Stimulated activated CD8-positive, alpha-beta memory T cell treated with anti-CD3 and anti-CD28 coated beads, Interleukin-15, amount 100 ng/mL, for 48 hours (primary cell): ENCODE results near the gene CD300A.
A peak's percentile ranks its signal among the peaks of the same experiment; 100 is the strongest.
"Not testable (repeated sequence)": the region's sequence is repeated elsewhere in the genome, so short reads cannot be mapped to it uniquely, and the experiment has no call there.

Experiments
- DNase-seq, 2 donors: peaks; one replicate each; pipeline ENCODE4 v3.0.0-alpha.2; 2020; ENCODE audit warnings: low read depth in 2 of 2

Gene CD300A

DNA sequence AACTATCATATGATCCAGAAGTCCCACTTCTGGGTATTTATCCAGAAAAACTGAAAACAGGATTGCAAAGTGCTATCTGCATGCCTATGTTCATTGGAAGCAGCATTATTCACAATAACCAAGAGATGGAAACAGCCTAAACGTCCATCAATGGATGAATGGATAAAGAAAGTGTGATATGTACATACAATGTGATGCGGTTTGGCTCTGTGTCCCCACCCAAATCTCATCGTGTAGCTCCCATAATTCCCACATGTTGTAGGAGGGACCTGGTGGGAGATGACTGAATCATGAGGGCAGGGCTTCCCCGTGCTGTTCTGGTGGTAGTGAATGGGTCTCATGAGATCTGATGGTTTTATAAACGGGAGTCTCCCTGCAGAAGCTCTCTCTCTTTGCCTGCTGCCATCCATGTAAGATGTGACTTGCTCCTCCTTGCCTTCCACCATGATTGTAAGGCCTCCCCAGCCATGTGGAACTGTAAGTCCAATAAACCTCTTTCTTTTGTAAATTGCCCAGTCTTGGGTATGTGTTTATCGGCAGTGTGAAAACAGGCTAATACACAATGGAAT lies 52.1 kb downstream of the CD300A start:
- DNase-seq: not testable (repeated sequence)

DNA sequence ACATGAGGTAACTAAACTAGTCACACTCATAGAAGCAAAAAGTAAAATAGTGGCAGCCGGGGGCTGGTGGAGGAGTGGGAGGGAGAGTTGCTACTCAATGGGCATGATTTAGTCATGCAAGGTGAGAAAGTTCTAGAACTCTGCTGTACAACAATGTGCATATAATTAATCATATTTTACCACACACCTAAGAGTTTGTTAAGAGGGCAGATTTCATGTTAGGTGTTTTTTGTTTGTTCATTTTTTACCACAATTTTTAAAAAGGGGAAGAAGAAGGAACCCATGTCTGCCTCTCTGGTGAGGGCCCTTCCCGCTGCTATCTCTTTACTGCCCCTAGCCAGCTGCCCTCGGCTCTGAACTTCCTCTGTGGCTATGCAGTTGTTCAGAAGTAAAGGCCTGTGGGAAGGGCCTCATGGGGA lies 53.6 kb downstream of the CD300A start:
- peak in 1 of 2 donors; percentile 26 for DNase-seq

DNA sequence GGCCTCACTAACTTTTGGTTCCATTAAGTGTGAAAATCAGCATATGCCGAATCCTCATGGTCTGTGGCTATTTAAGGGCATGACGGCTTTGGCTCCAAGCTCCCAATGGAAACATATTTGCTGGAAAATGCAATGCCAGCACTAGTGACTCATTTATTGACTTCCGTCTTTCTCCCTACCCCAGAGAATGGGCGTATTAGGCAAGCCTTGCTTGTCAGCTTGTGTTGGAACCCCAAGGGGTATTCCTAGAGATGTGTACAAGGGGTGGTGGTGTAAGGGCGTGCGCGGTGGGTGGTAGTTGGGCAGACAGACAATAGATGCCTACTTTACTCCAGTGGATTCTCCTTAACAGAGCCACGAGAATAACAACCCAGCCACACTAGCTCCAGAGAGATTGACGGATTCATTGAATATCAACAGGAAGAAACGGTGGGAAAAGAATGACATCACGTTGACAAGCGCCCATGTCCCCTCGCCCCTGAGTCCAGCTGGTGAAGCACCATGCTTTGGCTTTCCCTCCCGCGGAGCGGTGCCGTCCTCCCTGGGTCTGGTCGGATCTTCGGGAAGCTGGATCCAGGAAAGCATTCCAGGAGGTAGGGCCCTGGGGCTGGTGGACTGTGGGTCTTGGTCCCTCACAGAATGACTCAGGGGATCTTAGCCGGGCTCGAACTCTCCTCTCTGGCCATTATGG lies 54.5 kb downstream of the CD300A start:
- no peak for DNase-seq

DNA sequence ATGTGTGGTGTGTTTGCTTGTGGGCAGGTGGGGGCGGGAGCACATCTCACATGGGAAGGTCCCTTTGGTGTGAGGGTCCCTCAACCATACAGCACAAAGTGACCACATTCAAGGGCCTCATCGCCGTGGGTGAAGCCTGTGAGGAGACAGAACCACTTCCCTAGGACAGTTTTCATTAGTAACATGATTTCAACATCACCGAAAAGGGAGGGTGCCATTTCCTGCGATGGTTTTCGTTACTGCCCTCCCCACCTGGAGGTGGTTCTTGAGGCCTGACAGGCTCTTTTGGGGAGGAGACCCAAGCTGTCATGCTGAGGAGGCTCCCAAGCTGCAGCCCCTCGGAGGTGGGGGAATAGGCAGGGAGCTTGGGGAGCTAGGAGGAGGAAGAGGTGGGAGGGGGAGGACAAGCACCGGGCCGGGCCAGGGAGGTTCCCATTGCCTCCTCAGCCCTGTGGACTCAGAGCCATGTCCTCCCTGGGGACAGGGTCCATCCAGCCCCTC lies 55.3 kb downstream of the CD300A start:
- DNase-seq: peak in 1 of 2 donors; percentile 19

DNA sequence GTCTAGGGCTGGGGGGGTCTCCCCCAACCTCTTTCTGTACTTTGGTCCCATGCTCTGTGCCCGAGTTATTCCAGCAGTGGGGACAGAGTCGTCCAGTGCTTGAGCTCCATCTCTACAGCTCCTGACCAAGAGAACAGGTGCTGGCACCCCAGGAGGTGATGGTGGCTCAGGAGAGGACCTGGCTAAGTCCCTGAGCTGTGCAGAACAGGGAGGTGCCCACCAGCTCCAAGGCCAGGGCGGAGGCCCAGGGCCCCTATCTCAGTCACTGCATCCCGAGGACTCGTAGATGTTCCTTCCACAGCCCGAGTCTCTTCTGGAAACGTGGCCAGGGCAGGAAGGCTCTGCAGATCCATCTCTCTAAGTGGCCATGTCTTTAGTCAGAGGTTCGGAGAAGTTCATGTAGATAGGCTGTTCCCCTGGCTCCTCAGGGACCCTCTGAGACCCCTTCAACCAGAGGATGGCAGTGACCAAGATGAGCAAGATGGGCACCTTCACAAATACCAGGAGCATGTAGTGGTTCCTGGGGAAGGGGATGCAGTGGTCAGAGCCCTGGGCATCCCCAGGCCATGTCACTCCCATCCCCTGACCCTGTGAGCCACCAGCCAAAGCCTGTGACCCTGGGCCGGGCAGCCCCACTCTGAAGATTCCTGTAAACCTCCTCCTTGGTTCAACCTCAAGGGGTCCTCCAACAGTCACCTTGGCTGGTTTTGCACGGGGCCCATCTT lies 56.1 kb downstream of the CD300A start:
- no peak for DNase-seq

DNA sequence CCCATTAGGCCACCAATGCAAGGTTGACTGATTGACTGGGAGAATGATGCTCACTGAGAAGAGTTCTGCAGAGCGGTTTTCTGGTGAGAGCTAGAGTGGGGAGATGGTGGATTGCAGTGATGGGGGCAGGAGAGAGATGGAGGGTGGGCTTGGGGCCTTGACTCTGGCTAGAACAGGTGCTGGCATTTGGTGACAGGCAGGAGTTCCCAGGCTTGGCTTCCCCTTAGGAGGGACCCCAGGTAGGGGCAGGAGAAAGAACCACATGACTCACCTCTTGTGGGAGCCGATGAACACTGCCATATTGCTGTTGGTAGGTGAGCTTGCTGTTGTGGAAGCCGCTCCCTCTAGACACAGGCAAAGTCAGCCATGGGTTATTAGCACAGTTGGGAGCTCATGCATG lies 56.9 kb downstream of the CD300A start:
- DNase-seq: no peak

DNA sequence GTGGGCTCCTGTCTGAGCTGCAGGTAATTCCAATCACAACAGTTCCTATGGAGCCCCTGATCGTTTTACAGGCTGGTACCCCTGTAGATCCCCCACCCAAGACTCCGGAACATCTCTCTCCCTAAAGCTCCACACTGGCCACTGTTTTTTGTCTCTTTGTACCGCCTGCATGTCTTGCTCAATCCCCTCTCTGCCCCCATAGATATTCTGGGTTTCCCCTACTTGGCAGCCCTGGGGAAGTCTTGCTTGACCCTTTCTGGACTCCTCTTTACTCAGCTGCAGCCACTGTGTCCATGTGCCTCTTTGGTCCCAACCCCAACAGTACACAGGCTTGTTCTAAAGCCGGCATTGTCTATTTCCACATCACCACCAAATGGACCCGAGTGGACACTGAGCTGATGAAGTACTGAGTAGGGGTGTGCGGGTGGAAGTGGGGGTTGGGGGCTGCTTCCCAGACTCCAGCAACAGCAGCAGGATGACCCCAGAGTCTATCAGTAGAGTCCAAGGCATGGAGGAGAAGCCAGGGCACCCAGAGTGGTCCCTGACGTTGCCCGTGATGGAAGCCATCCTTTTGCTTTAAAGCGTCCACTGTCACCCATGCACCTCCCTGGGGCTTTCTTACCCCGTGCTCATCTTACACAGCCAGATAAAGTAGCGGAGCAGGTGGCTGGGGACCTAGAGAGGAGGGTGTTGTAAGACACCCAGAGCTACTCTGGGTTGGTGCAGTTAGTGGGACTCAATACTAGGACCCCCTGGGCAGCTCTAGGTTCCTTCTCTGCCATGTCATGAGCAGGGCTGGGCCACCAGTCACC lies 58.4 kb downstream of the CD300A start:
- DNase-seq: no peak

DNA sequence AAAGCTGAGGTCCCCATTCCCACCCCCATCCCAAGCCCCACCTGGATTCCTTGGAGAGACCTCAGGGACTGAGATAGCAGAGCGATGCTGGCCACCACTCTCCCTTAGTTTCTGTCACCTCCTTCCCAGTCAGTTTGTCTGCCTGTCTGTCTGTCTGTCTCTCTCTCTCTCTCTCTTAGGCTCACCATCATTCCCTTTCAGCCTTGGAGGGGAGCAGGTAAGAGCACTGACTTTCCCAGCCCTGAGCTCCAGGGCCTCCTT lies 59.0 kb downstream of the CD300A start:
- no peak for DNase-seq

DNA sequence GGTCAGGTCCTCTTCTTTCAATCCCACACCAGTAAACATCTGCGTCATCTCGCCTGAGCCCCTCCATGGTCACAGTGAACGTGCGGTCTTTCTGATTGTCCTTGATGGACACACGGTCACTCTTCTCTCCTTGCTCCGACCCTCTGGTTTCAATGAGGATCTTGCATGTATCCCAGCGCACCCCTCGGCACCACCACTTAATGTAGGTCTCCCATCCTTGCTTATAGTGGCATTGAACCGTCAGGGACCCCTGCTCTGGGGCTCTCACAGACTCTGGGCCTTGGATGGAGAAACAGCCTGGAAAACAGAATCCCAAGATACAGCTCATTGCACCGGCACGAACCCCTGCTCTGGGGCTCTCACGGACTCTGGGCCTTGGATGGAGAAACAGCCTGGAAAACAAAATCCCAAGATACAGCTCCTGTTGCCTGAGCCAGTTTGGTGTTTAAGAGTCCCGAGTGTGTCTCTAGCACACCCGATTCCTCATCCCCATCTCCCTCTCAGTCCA lies 59.4 kb downstream of the CD300A start:
- no peak for DNase-seq

DNA sequence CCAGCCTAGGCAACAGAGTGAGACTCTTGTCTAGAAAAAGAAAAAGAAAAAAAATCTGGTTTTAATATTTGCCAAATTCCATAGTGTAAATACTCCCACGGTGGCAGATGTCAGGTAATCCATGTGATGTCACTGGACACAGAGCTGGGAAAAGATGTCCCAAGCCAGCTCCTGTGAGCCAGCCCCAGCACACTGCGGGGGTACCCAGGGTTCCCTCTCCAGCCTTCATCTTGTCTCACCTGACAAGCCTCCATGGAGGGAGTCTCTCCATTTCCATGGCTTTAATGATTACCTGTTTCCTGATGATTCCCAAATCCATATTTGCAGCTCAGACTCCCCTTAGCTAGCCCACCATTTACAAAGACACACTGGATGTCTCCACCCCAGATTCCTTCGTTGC lies 60.2 kb downstream of the CD300A start:
- no peak for DNase-seq

DNA sequence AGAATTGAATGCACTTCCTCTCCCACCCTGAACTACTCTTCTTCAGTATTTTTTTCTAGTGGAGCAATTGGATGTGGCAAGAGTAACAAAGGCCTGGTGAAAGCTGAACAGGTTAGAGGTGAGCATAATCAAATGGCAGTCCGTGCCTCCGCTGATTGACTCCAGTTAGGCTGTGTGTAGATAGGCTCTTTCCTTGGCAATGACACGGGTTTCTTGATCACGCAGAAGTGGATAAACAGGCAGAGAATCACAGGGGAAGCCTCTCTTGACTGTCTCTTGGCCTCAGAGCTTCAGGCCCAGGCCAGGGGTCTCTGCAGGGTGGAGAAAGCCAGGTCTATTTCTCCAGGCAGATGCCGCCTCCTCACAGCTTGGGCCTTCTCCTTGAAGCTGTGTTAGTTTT lies 60.6 kb downstream of the CD300A start:
- no peak for DNase-seq

DNA sequence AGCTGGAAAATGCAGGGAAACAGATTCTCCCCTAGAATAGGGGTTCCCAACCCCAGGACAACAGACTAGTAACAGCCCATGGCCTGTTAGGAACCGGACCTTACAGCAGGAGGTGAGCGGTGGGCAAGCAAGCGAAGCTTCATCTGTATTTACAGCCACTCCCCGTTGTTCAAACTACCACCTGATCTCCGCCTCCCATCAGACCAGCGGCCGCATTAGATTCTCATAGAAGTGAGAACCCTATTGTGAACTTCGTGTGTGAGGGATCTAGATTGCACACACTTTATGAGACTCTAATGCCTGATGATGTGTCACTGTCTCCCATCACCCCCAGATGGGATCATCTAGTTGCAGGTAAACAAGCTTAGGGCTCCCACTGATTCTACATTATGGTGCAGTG lies 61.3 kb downstream of the CD300A start:
- DNase-seq: no peak

DNA sequence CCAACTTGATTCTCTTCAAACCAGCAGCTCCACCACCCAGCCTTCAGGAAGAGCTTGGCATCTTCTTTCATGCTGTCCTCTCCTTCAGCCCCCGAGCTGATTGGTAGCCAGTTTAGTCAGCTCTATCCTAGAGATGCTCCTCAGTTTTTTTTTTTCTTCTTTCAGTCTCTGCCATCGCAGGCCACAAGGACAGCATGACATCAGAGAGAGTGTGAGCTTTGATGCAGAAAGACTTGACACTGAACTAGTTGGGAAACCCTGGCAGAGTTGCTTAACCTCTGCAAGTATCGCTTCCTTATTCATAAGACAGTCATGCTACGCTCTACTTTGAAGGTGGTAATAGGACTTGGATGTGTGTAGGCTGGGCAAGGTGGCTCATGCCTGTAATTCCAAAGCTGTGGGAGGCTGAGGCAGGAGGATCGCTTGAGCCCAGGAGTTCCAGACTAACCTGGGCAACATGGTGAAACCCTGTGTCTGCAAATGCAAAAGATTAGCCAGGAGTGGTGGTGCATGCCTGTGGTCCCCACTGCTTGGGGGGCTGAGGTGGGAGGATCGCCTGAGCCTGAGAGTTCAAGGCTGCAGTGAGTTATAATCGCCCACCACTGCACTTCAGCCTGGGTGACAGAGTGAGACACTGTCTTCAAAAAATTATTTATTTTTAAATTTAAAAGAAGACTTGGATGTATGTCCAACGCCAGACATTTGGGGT lies 62.2 kb downstream of the CD300A start:
- no peak for DNase-seq

DNA sequence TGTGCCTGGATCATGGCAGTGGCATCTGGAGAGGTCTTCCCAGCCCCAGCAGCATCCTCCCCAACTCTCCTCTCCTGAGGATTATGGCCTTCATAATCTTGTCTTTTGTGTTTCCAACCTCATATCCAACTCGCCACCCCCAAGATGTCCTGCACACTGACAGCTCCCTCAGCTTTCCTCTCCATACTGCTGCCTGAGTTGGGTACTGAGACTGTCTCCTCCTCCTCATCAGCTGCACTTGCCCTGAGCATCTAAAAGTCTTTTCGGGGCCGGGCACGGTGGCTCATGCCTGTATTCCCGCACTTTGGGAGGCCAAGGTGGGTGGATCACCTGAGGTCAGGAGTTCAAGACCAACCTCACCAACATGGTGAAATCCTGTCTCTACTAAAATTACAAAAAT lies 62.8 kb downstream of the CD300A start:
- DNase-seq: no peak

DNA sequence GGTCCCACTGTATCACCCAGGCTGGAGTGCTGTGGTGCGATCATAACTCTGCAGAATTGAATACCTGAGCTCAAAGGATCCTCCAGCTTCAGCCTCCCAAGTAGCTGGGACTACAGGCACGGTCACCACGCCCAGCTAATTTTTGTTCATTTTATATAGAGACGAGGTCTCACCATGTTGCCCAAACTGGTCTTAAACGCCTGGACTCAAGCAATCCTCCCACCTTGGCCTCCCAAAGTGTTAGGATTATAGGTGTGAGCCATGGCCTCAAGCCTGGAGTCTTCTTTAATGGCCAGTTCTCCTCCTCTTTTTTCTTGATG lies 64.4 kb downstream of the CD300A start:
- no peak for DNase-seq

DNA sequence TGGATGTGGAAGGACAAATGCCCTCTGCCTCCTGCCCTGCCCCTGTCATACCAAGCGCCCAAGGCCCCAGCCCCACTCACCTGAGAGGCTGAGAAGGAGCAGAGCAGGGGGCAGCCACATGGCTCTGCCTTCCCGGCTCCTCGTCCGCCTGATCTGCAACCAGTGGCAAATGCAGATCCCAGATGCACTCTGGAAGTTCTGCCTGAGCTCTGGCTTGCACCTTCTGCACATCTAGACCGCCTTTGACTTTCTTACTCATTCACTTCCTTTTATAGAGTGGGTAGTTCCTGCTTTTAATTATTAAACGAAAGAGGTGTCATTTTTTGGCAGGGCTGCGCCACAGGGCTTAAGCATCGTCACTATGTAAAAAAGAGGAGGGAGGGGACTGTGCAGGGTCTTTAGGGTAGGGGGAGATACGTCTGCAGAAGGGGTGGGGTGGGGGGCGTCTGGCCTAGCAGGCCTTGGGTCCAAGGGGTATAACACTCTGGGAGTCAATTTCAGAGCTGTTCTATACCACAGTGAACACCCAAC lies 64.9 kb downstream of the CD300A start, which contains the start of gene CD300LB:
Gene CD300LB, minus strand, starts transcription at position 245 of the 531 bp plus-strand sequence. Its CDS starts 125 bp downstream, at position 120.
- DNase-seq: no peak

DNA sequence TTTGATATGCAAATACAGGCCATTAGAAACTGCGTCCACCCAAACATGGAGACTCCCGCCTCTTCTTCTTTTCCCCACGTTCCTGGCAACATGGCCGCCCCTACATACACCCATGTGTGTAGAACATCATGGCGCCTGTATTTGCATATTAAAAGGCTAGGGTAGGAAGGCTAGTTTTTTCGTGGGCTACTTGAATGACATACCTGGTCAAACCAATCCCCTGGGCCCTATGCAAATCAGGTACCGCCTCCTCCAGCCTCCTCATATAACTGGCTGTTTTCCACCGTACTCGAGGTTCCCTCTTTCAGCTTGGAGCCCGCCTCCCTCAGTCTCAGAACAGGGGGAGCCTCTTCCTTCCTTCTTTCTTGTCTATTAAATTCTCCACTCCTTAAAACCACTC lies 65.7 kb downstream of the CD300A start:
- no peak for DNase-seq
